Liver (tissue), 9 donors: ENCODE results near the gene NUDT2. TPM values are rescaled to one million over a fixed set of nuclear protein-coding genes. Genes with fewer than 3 reads are reported as not detected.

Source experiments
- DNase-seq: peaks from one replicate; pipeline ENCODE4 v3.0.0-alpha.2; 2017; ENCODE audit warnings: low spot score
- H3K27ac ChIP-seq, 2 donors: one replicate each; pipeline ENCODE4 v1.7.0; 2013; ENCODE audit warnings: inconsistent platforms in 2 of 2, low read length in 2 of 2, control low read depth in 1 of 2, low read depth in 1 of 2, mild to moderate bottlenecking in 1 of 2
- H3K27me3 ChIP-seq, 4 donors: one replicate each; pipeline versions ENCODE4 v1.6.1 to v1.7.0; 2013; ENCODE audit warnings: low read length in 3 of 4, inconsistent platforms in 1 of 4, mild to moderate bottlenecking in 1 of 4, moderate library complexity in 1 of 4; ENCODE audit not compliant: control insufficient read depth in 4 of 4, insufficient read depth in 4 of 4
- H3K36me3 ChIP-seq, 4 donors: one replicate each; pipeline versions ENCODE4 v1.6.1 to v1.7.0; 2013; ENCODE audit warnings: low read length in 3 of 4, mild to moderate bottlenecking in 3 of 4, low read depth in 1 of 4, moderate library complexity in 1 of 4; ENCODE audit not compliant: control insufficient read depth in 4 of 4, insufficient read depth in 3 of 4
- H3K4me1 ChIP-seq, 4 donors: one replicate each; pipeline versions ENCODE4 v1.6.1 to v1.7.0; 2013; ENCODE audit warnings: low read length in 3 of 4, mild to moderate bottlenecking in 3 of 4, moderate library complexity in 1 of 4; ENCODE audit not compliant: control insufficient read depth in 4 of 4, insufficient read depth in 4 of 4
- H3K4me3 ChIP-seq, 3 donors: one replicate each; pipeline versions ENCODE4 v1.6.1 to v1.7.0; 2013; ENCODE audit warnings: low read length in 3 of 3, control low read depth in 1 of 3, low read depth in 1 of 3, mild to moderate bottlenecking in 1 of 3
- H3K9ac ChIP-seq, 2 donors: one replicate each; pipeline ENCODE4 v1.7.0; 2013; ENCODE audit warnings: low read length in 2 of 2, mild to moderate bottlenecking in 2 of 2, moderate library complexity in 2 of 2, control low read depth in 1 of 2, low read depth in 1 of 2
- H3K9me3 ChIP-seq, 4 donors: one replicate each; pipeline versions ENCODE4 v1.6.1 to v1.7.0; 2013; ENCODE audit warnings: low read length in 3 of 4; ENCODE audit not compliant: control insufficient read depth in 4 of 4
- EGR1 ChIP-seq, 2 donors: IDR thresholded peaks; 2 replicates each; pipeline ENCODE4 v1.6.1; 2016 to 2018; ENCODE audit warnings: antibody characterized with exemption in 2 of 2, low read depth in 2 of 2
- FOXA1 ChIP-seq: IDR thresholded peaks from 2 replicates; pipeline ENCODE4 v1.6.1; 2016; ENCODE audit warnings: antibody characterized with exemption
- FOXA2 ChIP-seq: IDR thresholded peaks from 2 replicates; pipeline ENCODE4 v1.6.1; 2016; ENCODE audit warnings: antibody characterized with exemption
- HNF4A ChIP-seq, 2 donors: conservative IDR thresholded peaks; 2 replicates each; pipeline ENCODE4 v1.6.1; 2016; ENCODE audit warnings: antibody characterized with exemption in 2 of 2, mild to moderate bottlenecking in 2 of 2
- HNF4G ChIP-seq: IDR thresholded peaks from 2 replicates; pipeline ENCODE4 v1.6.1; 2016; ENCODE audit warnings: antibody characterized with exemption
- JUND ChIP-seq, 2 donors: IDR thresholded peaks; 2 replicates each; pipeline ENCODE4 v1.6.1; 2016; ENCODE audit warnings: antibody characterized with exemption in 2 of 2
- RAD21 ChIP-seq, 2 donors: IDR thresholded peaks; 2 replicates each; pipeline ENCODE4 v1.6.1; 2016; ENCODE audit warnings: antibody characterized with exemption in 2 of 2, mild to moderate bottlenecking in 2 of 2
- RXRA ChIP-seq, 2 donors: IDR thresholded peaks; 2 replicates each; pipeline ENCODE4 v1.6.1; 2017 to 2018; ENCODE audit warnings: antibody characterized with exemption in 2 of 2, mild to moderate bottlenecking in 1 of 2
- SP1 ChIP-seq: IDR thresholded peaks from 2 replicates; pipeline ENCODE4 v1.6.1; 2018; ENCODE audit warnings: antibody characterized with exemption, mild to moderate bottlenecking
- TAF1 ChIP-seq: conservative IDR thresholded peaks from 2 replicates; pipeline ENCODE4 v1.6.1; 2016; ENCODE audit warnings: antibody characterized with exemption, mild to moderate bottlenecking
- YY1 ChIP-seq: IDR thresholded peaks from 2 replicates; pipeline ENCODE4 v1.6.1; 2016; ENCODE audit warnings: antibody characterized with exemption, mild to moderate bottlenecking
- WGBS: extraction: QIAGEN DNeasy Blood & Tissue Kit; methylation state at CpG from one replicate; pipeline ENCODE4 v1.1.7; 2013; 5-methylcytosine and 5-hydroxymethylcytosine counted together
- polyA plus RNA-seq, 2 donors: library from polyadenylated mRNA; stranded (reverse) in 1 of 2; unstranded in 1 of 2; fragments of 200-250 nt in 1 of 2; fragments of >200 nt in 1 of 2; fragmentation: Nextera tagmentation in 1 of 2; extraction: Ambion mirVana in 1 of 2; gene quantifications; one replicate each; pipeline versions ENCODE4 v1.2.1 to v1.2.3, GENCODE V29; 2013 to 2015
- total RNA-seq, 2 donors: library from RNA; depleted of rRNA; stranded (reverse); fragments of >200 nt; gene quantifications; one replicate each; pipeline ENCODE4 v1.2.3, GENCODE V29; 2014
- TF ChIP-seq, protein P1 (sequence below): IDR thresholded peaks from 2 replicates; pipeline ENCODE4 v1.6.1; 2016; ENCODE audit warnings: antibody characterized with exemption, mild to moderate bottlenecking
- TF ChIP-seq, protein P2 (sequence below): IDR thresholded peaks from 2 replicates; pipeline ENCODE4 v1.6.1; 2016; ENCODE audit warnings: antibody characterized with exemption
- TF ChIP-seq, protein P3 (sequence below): IDR thresholded peaks from 2 replicates; pipeline ENCODE4 v1.6.1; 2016; ENCODE audit warnings: antibody characterized with exemption
- TF ChIP-seq, protein P4 (sequence below): fragments of 150-350 bp; IDR thresholded peaks from 2 replicates; pipeline ENCODE4 v1.5.1; 2017; ENCODE audit warnings: improper control_type of control experiment, low read depth, low read length; ENCODE audit not compliant: missing input control
- TF ChIP-seq, protein P5 (sequence below): IDR thresholded peaks from 2 replicates; pipeline ENCODE4 v1.6.1; 2016; ENCODE audit warnings: antibody characterized with exemption
- donor health status: healthy.
- donor health status: healthy.
- donor health status: healthy.
- donor health status: healthy.
- donor health status: healthy.

NUDT2 gene
- total and polyA plus RNA-seq, 4 donors: 9.2 to 23.5 (median 15.7) TPM

DNA sequence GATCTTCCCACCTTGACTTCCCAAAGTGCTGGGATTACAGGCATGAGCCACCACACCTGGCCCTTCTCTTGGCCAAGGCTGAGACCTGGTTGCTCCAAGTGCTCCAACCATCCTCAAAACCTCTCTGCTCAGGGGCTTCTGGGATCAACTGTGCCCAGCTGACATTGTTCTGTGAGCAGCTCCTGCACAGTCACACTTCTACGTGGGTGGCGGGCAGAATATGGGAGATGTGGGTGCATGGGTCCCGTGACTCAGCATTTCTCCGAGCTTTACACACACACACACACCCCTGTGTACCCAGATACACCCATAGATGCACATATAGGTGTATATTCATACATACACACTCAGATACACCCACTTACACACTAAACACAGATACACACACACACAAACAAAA is 57.9 kb downstream of the NUDT2 start:
- WGBS: 94% methylated on average over 4 of the region's 4 CpGs
- DNase-seq: no peak
- Histone ChIP-seq H3K36me3 (no peaks in the 10 kb centered on the region), H3K9me3 (no peaks in the 10 kb centered on the region), H3K27me3 (no peaks in the 10 kb centered on the region), H3K4me3 (no peak overlapping the region), H3K4me1 (peaks cover 0 to 8% (median 4%) of the 10 kb centered on the region in 4 donors), H3K9ac (no peak overlapping the region), H3K27ac (no peak overlapping the region)
- TF ChIP-seq HNF4A (conservative IDR thresholded peaks at IDR 0.05) (no peak), TAF1 (no peak), YY1 (no peak), RXRA (IDR thresholded peaks at IDR 0.05) (no peak), EGR1 (IDR thresholded peaks at IDR 0.05; ENCODE audit: low read depth in 2 of 2) (no peak), JUND (IDR thresholded peaks at IDR 0.05) (no peak), FOXA2 (no peak), FOXA1 (no peak), SP1 (no peak)
- TF ChIP-seq, protein P1, sequence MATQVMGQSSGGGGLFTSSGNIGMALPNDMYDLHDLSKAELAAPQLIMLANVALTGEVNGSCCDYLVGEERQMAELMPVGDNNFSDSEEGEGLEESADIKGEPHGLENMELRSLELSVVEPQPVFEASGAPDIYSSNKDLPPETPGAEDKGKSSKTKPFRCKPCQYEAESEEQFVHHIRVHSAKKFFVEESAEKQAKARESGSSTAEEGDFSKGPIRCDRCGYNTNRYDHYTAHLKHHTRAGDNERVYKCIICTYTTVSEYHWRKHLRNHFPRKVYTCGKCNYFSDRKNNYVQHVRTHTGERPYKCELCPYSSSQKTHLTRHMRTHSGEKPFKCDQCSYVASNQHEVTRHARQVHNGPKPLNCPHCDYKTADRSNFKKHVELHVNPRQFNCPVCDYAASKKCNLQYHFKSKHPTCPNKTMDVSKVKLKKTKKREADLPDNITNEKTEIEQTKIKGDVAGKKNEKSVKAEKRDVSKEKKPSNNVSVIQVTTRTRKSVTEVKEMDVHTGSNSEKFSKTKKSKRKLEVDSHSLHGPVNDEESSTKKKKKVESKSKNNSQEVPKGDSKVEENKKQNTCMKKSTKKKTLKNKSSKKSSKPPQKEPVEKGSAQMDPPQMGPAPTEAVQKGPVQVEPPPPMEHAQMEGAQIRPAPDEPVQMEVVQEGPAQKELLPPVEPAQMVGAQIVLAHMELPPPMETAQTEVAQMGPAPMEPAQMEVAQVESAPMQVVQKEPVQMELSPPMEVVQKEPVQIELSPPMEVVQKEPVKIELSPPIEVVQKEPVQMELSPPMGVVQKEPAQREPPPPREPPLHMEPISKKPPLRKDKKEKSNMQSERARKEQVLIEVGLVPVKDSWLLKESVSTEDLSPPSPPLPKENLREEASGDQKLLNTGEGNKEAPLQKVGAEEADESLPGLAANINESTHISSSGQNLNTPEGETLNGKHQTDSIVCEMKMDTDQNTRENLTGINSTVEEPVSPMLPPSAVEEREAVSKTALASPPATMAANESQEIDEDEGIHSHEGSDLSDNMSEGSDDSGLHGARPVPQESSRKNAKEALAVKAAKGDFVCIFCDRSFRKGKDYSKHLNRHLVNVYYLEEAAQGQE: no peak
- TF ChIP-seq, protein P2, sequence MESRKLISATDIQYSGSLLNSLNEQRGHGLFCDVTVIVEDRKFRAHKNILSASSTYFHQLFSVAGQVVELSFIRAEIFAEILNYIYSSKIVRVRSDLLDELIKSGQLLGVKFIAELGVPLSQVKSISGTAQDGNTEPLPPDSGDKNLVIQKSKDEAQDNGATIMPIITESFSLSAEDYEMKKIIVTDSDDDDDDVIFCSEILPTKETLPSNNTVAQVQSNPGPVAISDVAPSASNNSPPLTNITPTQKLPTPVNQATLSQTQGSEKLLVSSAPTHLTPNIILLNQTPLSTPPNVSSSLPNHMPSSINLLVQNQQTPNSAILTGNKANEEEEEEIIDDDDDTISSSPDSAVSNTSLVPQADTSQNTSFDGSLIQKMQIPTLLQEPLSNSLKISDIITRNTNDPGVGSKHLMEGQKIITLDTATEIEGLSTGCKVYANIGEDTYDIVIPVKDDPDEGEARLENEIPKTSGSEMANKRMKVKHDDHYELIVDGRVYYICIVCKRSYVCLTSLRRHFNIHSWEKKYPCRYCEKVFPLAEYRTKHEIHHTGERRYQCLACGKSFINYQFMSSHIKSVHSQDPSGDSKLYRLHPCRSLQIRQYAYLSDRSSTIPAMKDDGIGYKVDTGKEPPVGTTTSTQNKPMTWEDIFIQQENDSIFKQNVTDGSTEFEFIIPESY: no peak
- TF ChIP-seq, protein P3, sequence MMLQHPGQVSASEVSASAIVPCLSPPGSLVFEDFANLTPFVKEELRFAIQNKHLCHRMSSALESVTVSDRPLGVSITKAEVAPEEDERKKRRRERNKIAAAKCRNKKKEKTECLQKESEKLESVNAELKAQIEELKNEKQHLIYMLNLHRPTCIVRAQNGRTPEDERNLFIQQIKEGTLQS: no peak
- TF ChIP-seq, protein P4, sequence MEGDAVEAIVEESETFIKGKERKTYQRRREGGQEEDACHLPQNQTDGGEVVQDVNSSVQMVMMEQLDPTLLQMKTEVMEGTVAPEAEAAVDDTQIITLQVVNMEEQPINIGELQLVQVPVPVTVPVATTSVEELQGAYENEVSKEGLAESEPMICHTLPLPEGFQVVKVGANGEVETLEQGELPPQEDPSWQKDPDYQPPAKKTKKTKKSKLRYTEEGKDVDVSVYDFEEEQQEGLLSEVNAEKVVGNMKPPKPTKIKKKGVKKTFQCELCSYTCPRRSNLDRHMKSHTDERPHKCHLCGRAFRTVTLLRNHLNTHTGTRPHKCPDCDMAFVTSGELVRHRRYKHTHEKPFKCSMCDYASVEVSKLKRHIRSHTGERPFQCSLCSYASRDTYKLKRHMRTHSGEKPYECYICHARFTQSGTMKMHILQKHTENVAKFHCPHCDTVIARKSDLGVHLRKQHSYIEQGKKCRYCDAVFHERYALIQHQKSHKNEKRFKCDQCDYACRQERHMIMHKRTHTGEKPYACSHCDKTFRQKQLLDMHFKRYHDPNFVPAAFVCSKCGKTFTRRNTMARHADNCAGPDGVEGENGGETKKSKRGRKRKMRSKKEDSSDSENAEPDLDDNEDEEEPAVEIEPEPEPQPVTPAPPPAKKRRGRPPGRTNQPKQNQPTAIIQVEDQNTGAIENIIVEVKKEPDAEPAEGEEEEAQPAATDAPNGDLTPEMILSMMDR: no peak

DNA sequence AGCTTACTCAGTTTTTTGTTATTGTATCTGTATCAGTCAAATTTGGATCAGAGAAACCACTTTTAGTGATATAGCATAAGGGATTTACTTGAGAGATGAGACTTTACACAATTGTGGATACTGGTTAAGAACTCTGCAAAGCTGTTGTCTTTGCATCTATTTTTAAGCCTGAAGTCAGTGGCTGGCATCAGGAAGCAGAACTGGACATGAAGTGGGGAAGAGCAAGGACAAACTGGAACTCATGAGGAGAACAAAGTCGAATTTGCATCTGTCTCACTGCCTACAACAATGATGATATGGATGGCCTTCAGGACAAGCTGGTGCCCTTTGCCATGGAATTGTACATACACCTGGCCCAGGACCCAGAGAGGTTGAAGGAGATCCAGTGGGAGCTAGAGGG is 63.1 kb downstream of the NUDT2 start:
- no peaks in the 10 kb centered on the region for H3K9me3 ChIP-seq
- TF ChIP-seq, protein P5, sequence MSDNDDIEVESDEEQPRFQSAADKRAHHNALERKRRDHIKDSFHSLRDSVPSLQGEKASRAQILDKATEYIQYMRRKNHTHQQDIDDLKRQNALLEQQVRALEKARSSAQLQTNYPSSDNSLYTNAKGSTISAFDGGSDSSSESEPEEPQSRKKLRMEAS: no peak
- TF ChIP-seq HNF4G: no peak
- no peak for TF ChIP-seq FOXA2
- TF ChIP-seq, protein P2: no peak
- TF ChIP-seq SP1: no peak
- TF ChIP-seq RAD21 (IDR thresholded peaks at IDR 0.05): no peak
- TF ChIP-seq RXRA (IDR thresholded peaks at IDR 0.05): no peak
- TF ChIP-seq FOXA1: no peak
- TF ChIP-seq YY1: no peak
- no peak for TF ChIP-seq JUND (IDR thresholded peaks at IDR 0.05)
- TF ChIP-seq TAF1: no peak
- TF ChIP-seq HNF4A (conservative IDR thresholded peaks at IDR 0.05): no peak
- TF ChIP-seq, protein P4: no peak
- 64% methylated on average over 1 of the region's 1 CpG for WGBS
- H3K27me3 ChIP-seq: no peaks in the 10 kb centered on the region
- H3K9ac ChIP-seq: no peak overlapping the region
- no peak for DNase-seq
- H3K27ac ChIP-seq: no peak overlapping the region
- H3K4me1 ChIP-seq: no peaks in the 10 kb centered on the region
- H3K36me3 ChIP-seq: no peaks in the 10 kb centered on the region
- H3K4me3 ChIP-seq: no peak overlapping the region
